ENCODE measurements around the gene EPN1. TPM values are rescaled to one million over a fixed set of nuclear protein-coding genes. Genes with fewer than 3 reads are reported as not detected.
A peak's percentile ranks its signal among the peaks of the same experiment; 100 is the strongest.

Gene EPN1
- total RNA-seq, 2 donors from 2014 or later, result 40.7 to 63.9 TPM

DNA sequence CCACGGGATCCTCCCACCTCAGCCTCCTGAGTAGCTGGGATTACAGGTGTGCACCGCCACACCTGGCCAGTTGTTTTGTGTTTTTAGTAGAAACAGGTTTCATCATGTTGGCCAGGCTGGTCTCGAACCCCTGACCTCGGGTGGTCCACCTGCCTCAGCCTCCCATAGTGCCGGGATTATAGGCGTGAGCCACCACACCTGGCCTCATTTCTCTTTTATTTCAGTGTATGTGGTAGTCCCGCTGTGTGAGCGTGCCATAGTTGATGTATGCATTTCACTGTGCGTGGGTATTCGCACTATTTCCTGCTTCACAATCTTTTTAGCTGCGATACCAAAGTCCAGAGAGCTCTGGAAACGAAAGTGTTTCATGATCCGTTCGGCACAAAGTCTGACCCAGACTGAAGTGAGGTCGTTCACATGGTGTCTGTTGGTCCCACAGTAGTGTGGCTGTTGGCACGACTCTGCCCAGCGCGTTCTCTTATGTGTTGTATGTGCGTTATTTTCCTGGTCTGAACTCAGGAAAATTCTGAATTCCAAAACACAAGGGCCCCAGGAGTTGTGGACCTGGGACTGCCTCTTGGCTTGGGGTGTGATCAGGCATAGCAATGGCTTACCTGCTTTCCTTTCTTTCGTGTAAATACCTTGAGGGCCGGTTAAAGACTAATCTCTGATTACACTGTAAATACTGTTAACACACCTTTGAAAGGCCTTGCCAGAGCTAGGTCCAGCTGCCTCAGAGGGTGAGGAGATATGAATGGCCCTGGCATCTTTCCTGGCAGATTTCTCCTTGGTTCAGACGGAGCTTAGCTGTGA lies 8.6 kb downstream of the EPN1 start:
- H3K4me1 Mint-ChIP-seq (ENCODE audit: low read depth in 2 of 2), result peaks cover 16 to 22% of the 10 kb centered on the region in 2 donors
- no peaks in the 10 kb centered on the region for H3K36me3 Mint-ChIP-seq
- no peaks in the 10 kb centered on the region for H3K9me3 Mint-ChIP-seq
- H3K27me3 Mint-ChIP-seq, result no peaks in the 10 kb centered on the region
- H3K27ac Mint-ChIP-seq, result no peak overlapping the region
- no peak overlapping the region for H3K4me3 Mint-ChIP-seq
- DNase-seq (ENCODE audit: low spot score), result no peak
- no peak for ATAC-seq

GRCh38 chr19:55684946-55685681 lies 10.1 kb downstream of the EPN1 start:
- Mint-ChIP-seq H3K9me3 (no peaks in the 10 kb centered on the region), H3K4me1 (ENCODE audit: low read depth in 2 of 2) (peaks cover 5 to 10% of the 10 kb centered on the region in 2 donors), H3K27me3 (no peaks in the 10 kb centered on the region), H3K36me3 (no peaks in the 10 kb centered on the region), H3K27ac (no peak overlapping the region), H3K4me3 (no peak overlapping the region)
- no peak for DNase-seq (ENCODE audit: low spot score)
- no peak for ATAC-seq

- Mint-ChIP-seq H3K4me3 (no peak overlapping the region), H3K9me3 (no peaks in the 10 kb centered on the region), H3K27ac (no peak overlapping the region), H3K4me1 (ENCODE audit: low read depth in 2 of 2) (peaks cover 5 to 9% of the 10 kb centered on the region in 2 donors), H3K27me3 (no peaks in the 10 kb centered on the region), H3K36me3 (no peaks in the 10 kb centered on the region)
- DNase-seq (ENCODE audit: low spot score) (no peak), ATAC-seq (no peak)
Observed at GRCh38 chr19:55685776-55686175, 10.8 kb downstream of the EPN1 start.

GRCh38 chr19:55686311-55687050 lies 11.5 kb downstream of the EPN1 start:
- no peaks in the 10 kb centered on the region for H3K27me3 Mint-ChIP-seq
- no peaks in the 10 kb centered on the region for H3K9me3 Mint-ChIP-seq
- H3K36me3 Mint-ChIP-seq, result no peaks in the 10 kb centered on the region
- DNase-seq (ENCODE audit: low spot score) (no peak), ATAC-seq (peak in 1 of 2 donors; percentile 6)
- no peak overlapping the region for H3K27ac Mint-ChIP-seq
- H3K4me1 Mint-ChIP-seq (ENCODE audit: low read depth in 2 of 2), result peaks cover 5 to 7% of the 10 kb centered on the region in 2 donors
- H3K4me3 Mint-ChIP-seq, result no peak overlapping the region

DNA sequence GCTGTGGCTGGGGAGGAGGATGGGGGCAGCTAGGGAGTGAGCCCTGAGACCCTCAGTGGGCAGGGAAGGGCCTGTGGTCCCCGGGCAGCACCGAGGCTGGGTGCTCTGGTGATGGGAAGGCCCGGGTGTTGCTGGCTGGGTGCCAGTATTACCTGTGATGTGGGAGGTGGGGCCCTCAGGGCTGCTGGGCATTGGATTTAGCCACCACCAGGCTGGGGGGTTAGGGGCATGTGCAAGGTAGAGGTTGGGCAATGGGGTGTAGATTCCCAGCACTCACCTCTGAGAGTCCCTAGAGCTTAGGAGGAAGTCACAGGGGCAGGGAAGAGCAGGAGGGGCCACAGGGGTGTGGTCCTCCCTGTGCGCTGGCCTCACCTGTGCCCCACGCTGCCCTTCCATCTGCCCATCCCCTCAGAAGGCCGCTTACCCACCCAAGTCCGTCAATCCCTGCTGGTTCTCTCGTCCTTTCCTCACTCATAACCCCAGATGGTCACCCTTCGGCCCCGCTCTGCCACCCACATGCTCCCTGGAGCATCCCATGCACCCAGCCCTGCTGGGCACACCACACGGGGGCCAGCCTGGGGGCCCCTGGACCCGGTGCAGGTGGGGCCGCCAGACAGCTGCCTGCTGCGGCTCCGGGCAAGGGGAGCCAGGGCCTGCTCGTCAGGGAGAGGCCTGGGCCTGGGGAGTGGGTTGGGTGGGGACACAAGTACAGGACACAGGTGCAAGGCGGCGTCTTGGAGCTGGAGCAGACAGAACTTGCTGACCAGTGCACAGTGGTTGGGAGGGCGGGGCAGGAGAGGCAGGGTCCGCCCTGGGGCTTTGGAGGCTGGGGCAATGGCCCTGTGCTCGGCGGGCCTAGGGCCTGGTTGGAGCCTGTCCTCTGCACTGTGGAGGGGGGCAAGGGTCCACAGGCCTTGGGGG lies 12.5 kb downstream of the EPN1 start:
- H3K4me1 Mint-ChIP-seq (ENCODE audit: low read depth in 2 of 2), result peaks cover 5 to 7% of the 10 kb centered on the region in 2 donors
- H3K27me3 Mint-ChIP-seq, result no peaks in the 10 kb centered on the region
- H3K4me3 Mint-ChIP-seq, result no peak overlapping the region
- H3K36me3 Mint-ChIP-seq, result no peaks in the 10 kb centered on the region
- DNase-seq (ENCODE audit: low spot score) (no peak), ATAC-seq (no peak)
- H3K27ac Mint-ChIP-seq, result no peak overlapping the region
- no peaks in the 10 kb centered on the region for H3K9me3 Mint-ChIP-seq

DNA sequence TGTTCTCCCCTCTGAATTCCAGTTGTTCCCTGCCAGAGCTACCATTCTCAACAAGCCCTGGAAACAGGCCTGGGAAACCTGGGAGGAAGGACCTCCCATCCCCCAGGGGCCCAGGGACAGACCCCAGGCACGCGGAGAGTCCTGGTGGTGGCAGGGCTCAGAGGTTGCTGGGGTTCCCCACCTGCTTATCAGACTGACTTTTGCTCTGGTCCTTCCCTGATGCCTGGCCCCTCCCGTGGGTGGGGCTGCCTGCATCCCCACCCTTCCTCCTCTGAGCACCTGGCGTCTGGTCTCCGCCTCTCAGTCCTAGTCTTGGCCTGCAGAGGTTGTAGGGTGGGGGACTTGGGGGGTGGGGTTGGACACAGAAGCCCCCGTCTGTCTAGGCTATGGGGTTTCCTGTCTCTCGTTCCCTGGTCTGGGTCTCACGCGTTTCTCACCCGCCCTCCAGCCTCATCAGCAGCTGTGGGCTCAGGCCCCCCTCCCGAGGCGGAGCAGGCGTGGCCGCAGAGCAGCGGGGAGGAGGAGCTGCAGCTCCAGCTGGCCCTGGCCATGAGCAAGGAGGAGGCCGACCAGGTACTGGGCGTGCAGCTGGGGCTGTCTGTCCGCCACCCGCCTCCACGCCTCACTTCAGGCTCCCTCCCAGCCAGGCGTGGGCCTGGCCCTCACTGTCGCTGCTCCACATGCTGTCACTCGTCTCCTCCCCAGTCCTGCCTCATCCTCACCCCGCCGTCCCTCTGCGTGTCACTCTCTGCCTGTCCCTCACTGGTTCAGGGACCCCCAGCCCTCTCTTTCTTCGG lies 13.6 kb downstream of the EPN1 start:
- Mint-ChIP-seq H3K4me1 (ENCODE audit: low read depth in 2 of 2) (peaks cover 3 to 7% of the 10 kb centered on the region in 2 donors), H3K27ac (no peak overlapping the region), H3K4me3 (no peak overlapping the region), H3K36me3 (no peaks in the 10 kb centered on the region), H3K27me3 (no peaks in the 10 kb centered on the region), H3K9me3 (no peaks in the 10 kb centered on the region)
- DNase-seq (ENCODE audit: low spot score) (peak; percentile 51), ATAC-seq (peak in 1 of 2 donors; percentile 8)

DNA sequence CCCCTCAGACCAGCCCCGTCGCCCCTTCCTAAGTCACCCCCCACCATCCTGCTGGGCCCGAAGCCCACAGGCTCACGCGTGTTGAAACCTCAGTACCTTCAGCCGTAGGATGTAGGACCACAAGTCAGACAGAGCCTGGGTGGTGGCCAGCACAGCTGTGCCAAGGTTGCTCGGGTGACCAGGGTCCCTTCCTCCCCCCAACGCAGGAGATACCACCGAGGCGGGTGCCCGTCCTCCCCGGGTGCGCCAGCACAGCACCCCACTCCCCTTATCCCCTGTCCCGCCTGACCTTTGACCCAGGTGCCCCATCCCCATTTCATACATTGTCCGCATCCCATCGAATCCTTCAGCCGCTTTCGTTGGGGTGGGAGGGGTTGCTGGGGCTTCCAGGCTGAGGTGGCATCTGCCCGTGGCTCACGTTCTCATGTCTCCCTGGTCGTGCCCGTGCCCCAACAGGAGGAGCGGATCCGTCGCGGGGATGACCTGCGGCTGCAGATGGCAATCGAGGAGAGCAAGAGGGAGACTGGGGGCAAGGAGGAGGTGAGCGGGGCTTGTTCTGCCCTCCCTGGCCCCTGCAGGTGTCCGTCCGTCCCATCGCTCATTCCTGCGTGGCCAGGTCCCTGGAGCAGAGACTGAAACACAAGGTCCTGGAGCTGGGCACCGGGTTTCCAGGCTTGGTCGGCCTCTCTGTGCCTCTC lies 14.5 kb downstream of the EPN1 start:
- H3K4me1 Mint-ChIP-seq (ENCODE audit: low read depth in 2 of 2), result peaks cover 0 to 7% of the 10 kb centered on the region in 2 donors
- no peak overlapping the region for H3K27ac Mint-ChIP-seq
- no peaks in the 10 kb centered on the region for H3K9me3 Mint-ChIP-seq
- H3K36me3 Mint-ChIP-seq, result no peaks in the 10 kb centered on the region
- ATAC-seq (no peak), DNase-seq (ENCODE audit: low spot score) (peak; percentile 58)
- H3K27me3 Mint-ChIP-seq, result no peaks in the 10 kb centered on the region
- no peak overlapping the region for H3K4me3 Mint-ChIP-seq

DNA sequence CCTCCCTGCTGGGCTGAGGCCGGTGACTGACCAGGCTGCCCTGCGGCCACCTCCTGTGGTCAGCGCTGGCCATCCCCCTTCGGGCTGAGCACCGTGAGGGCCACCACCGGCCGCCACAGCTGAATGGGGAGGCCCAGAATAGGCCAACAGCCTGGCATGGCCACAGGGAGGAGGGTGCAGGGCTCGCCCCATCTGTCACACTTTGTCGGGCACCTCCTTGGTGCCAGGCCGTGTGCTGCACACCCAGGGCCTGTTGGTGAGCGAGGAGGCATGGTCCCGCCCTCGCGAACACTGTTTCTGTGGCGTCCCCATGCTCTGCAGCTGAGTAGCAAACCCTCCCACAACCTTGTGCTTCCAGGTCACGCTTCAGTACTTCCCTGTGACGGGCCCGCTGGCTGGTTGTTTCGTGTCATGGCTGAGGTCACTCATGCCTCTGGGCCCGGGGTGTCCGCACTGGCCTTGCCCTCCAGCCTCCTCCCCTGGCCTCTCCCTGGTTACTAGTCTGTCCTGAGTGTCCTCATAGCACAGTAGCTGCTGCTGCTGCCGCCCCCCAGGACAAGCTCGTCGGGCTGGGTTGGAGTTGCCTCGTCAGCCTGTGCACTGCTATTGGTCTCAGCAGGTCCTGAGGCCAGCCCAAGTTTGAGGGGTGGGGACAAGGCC lies 15.2 kb downstream of the EPN1 start:
- Mint-ChIP-seq H3K4me1 (ENCODE audit: low read depth in 2 of 2) (peaks cover 0 to 7% of the 10 kb centered on the region in 2 donors), H3K27ac (no peak overlapping the region), H3K4me3 (no peak overlapping the region), H3K9me3 (no peaks in the 10 kb centered on the region), H3K27me3 (no peaks in the 10 kb centered on the region), H3K36me3 (no peaks in the 10 kb centered on the region)
- peak; percentile 42 for DNase-seq (ENCODE audit: low spot score)
- no peak for ATAC-seq

DNA sequence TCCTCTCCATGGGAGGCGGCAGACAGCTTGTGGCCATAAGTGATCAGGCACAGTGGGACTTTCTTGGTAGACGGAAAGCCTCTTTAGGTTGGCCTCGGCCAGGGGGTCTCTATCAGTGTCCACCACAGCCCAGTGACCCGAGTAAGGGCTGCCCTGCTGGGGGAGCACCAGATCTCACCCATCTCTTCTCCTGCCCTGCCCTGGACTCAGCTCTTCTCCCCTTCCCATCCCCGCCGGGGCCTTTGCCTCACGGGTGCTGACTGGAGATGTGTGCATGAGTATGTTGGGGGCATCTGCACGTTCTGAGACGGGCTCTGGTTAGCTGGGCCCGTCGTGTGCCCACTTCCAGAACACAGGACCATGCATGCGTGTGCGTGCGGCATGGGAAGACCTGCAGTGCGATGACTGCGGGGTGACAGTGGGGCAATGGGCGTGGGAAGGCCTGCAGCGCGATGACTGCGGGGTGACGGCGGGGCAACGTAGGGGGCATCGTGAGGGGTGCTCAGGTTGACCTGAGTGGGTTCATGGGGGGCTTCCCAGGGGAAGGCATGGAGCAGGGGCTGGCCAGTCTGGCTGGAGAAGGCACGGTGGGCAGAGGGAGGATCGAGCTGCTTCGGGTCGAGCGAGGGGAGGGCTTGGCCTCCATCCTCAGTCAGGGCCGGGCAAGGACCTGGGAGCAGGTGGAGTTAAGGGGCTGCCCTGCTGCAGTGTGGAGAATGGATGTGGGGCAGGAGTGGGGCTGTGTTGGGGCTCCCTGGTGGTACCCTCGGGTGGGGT lies 15.9 kb downstream of the EPN1 start:
- Mint-ChIP-seq H3K27me3 (no peaks in the 10 kb centered on the region), H3K36me3 (no peaks in the 10 kb centered on the region), H3K4me1 (ENCODE audit: low read depth in 2 of 2) (peaks cover 0 to 4% of the 10 kb centered on the region in 2 donors), H3K27ac (no peak overlapping the region), H3K9me3 (no peaks in the 10 kb centered on the region), H3K4me3 (no peak overlapping the region)
- no peak for ATAC-seq
- DNase-seq (ENCODE audit: low spot score), result peak; percentile 53

- Mint-ChIP-seq H3K36me3 (no peaks in the 10 kb centered on the region), H3K4me3 (no peak overlapping the region), H3K4me1 (ENCODE audit: low read depth in 2 of 2) (no peaks in the 10 kb centered on the region), H3K27me3 (no peaks in the 10 kb centered on the region), H3K27ac (no peak overlapping the region), H3K9me3 (no peaks in the 10 kb centered on the region)
- DNase-seq (ENCODE audit: low spot score), result peak; percentile 57
- no peak for ATAC-seq
Observed at GRCh38 chr19:55691561-55692481, 16.8 kb downstream of the EPN1 start.

Data from natural killer cell treated with Interleukin-12 subunit alpha and Interleukin-12 subunit beta and Interleukin-15 and Interleukin-18, amount 100 ng/mL, for 72 hours (primary cell).